Liver (tissue), 9 donors: ENCODE data around the gene TINAGL1. TPM values are rescaled to one million over a fixed set of nuclear protein-coding genes. Genes with fewer than 3 reads are reported as not detected.

Experiments
- DNase-seq: peaks from one replicate; pipeline ENCODE4 v3.0.0-alpha.2; 2017; ENCODE audit warnings: low spot score
- H3K27ac ChIP-seq, 2 donors: one replicate each; pipeline ENCODE4 v1.7.0; 2013; ENCODE audit warnings: inconsistent platforms in 2 of 2, low read length in 2 of 2, control low read depth in 1 of 2, low read depth in 1 of 2, mild to moderate bottlenecking in 1 of 2
- H3K27me3 ChIP-seq, 4 donors: one replicate each; pipeline versions ENCODE4 v1.6.1 to v1.7.0; 2013; ENCODE audit warnings: low read length in 3 of 4, inconsistent platforms in 1 of 4, mild to moderate bottlenecking in 1 of 4, moderate library complexity in 1 of 4; ENCODE audit not compliant: control insufficient read depth in 4 of 4, insufficient read depth in 4 of 4
- H3K36me3 ChIP-seq, 4 donors: one replicate each; pipeline versions ENCODE4 v1.6.1 to v1.7.0; 2013; ENCODE audit warnings: low read length in 3 of 4, mild to moderate bottlenecking in 3 of 4, low read depth in 1 of 4, moderate library complexity in 1 of 4; ENCODE audit not compliant: control insufficient read depth in 4 of 4, insufficient read depth in 3 of 4
- H3K4me1 ChIP-seq, 4 donors: one replicate each; pipeline versions ENCODE4 v1.6.1 to v1.7.0; 2013; ENCODE audit warnings: low read length in 3 of 4, mild to moderate bottlenecking in 3 of 4, moderate library complexity in 1 of 4; ENCODE audit not compliant: control insufficient read depth in 4 of 4, insufficient read depth in 4 of 4
- H3K4me3 ChIP-seq, 3 donors: one replicate each; pipeline versions ENCODE4 v1.6.1 to v1.7.0; 2013; ENCODE audit warnings: low read length in 3 of 3, control low read depth in 1 of 3, low read depth in 1 of 3, mild to moderate bottlenecking in 1 of 3
- H3K9ac ChIP-seq, 2 donors: one replicate each; pipeline ENCODE4 v1.7.0; 2013; ENCODE audit warnings: low read length in 2 of 2, mild to moderate bottlenecking in 2 of 2, moderate library complexity in 2 of 2, control low read depth in 1 of 2, low read depth in 1 of 2
- H3K9me3 ChIP-seq, 4 donors: one replicate each; pipeline versions ENCODE4 v1.6.1 to v1.7.0; 2013; ENCODE audit warnings: low read length in 3 of 4; ENCODE audit not compliant: control insufficient read depth in 4 of 4
- ATF3 ChIP-seq: IDR thresholded peaks from 2 replicates; pipeline ENCODE4 v1.6.1; 2016; ENCODE audit warnings: antibody characterized with exemption
- EGR1 ChIP-seq, 2 donors: IDR thresholded peaks; 2 replicates each; pipeline ENCODE4 v1.6.1; 2016 to 2018; ENCODE audit warnings: antibody characterized with exemption in 2 of 2, low read depth in 2 of 2
- FOXA1 ChIP-seq: IDR thresholded peaks from 2 replicates; pipeline ENCODE4 v1.6.1; 2016; ENCODE audit warnings: antibody characterized with exemption
- FOXA2 ChIP-seq: IDR thresholded peaks from 2 replicates; pipeline ENCODE4 v1.6.1; 2016; ENCODE audit warnings: antibody characterized with exemption
- HNF4A ChIP-seq, 2 donors: conservative IDR thresholded peaks; 2 replicates each; pipeline ENCODE4 v1.6.1; 2016; ENCODE audit warnings: antibody characterized with exemption in 2 of 2, mild to moderate bottlenecking in 2 of 2
- HNF4G ChIP-seq: IDR thresholded peaks from 2 replicates; pipeline ENCODE4 v1.6.1; 2016; ENCODE audit warnings: antibody characterized with exemption
- JUND ChIP-seq, 2 donors: IDR thresholded peaks; 2 replicates each; pipeline ENCODE4 v1.6.1; 2016; ENCODE audit warnings: antibody characterized with exemption in 2 of 2
- NR2F2 ChIP-seq: IDR thresholded peaks from 2 replicates; pipeline ENCODE4 v1.6.1; 2016; ENCODE audit warnings: antibody characterized with exemption
- RAD21 ChIP-seq, 2 donors: IDR thresholded peaks; 2 replicates each; pipeline ENCODE4 v1.6.1; 2016; ENCODE audit warnings: antibody characterized with exemption in 2 of 2, mild to moderate bottlenecking in 2 of 2
- RXRA ChIP-seq, 2 donors: IDR thresholded peaks; 2 replicates each; pipeline ENCODE4 v1.6.1; 2017 to 2018; ENCODE audit warnings: antibody characterized with exemption in 2 of 2, mild to moderate bottlenecking in 1 of 2
- SP1 ChIP-seq: IDR thresholded peaks from 2 replicates; pipeline ENCODE4 v1.6.1; 2018; ENCODE audit warnings: antibody characterized with exemption, mild to moderate bottlenecking
- TAF1 ChIP-seq: conservative IDR thresholded peaks from 2 replicates; pipeline ENCODE4 v1.6.1; 2016; ENCODE audit warnings: antibody characterized with exemption, mild to moderate bottlenecking
- YY1 ChIP-seq: IDR thresholded peaks from 2 replicates; pipeline ENCODE4 v1.6.1; 2016; ENCODE audit warnings: antibody characterized with exemption, mild to moderate bottlenecking
- ZBTB33 ChIP-seq: IDR thresholded peaks from 2 replicates; pipeline ENCODE4 v1.6.1; 2016; ENCODE audit warnings: antibody characterized with exemption
- WGBS: extraction: QIAGEN DNeasy Blood & Tissue Kit; methylation state at CpG from one replicate; pipeline ENCODE4 v1.1.7; 2013; 5-methylcytosine and 5-hydroxymethylcytosine counted together
- polyA plus RNA-seq, 2 donors: library from polyadenylated mRNA; stranded (reverse) in 1 of 2; unstranded in 1 of 2; fragments of 200-250 nt in 1 of 2; fragments of >200 nt in 1 of 2; fragmentation: Nextera tagmentation in 1 of 2; extraction: Ambion mirVana in 1 of 2; gene quantifications; one replicate each; pipeline versions ENCODE4 v1.2.1 to v1.2.3, GENCODE V29; 2013 to 2015
- total RNA-seq, 2 donors: library from RNA; depleted of rRNA; stranded (reverse); fragments of >200 nt; gene quantifications; one replicate each; pipeline ENCODE4 v1.2.3, GENCODE V29; 2014
- TF ChIP-seq, protein P1 (sequence below): IDR thresholded peaks from 2 replicates; pipeline ENCODE4 v1.6.1; 2016; ENCODE audit warnings: antibody characterized with exemption
- TF ChIP-seq, protein P2 (sequence below): fragments of 150-350 bp; IDR thresholded peaks from 2 replicates; pipeline ENCODE4 v1.5.1; 2017; ENCODE audit warnings: improper control_type of control experiment, low read depth, low read length; ENCODE audit not compliant: missing input control
- TF ChIP-seq, protein P3 (sequence below): IDR thresholded peaks from 2 replicates; pipeline ENCODE4 v1.6.1; 2016; ENCODE audit warnings: antibody characterized with exemption, mild to moderate bottlenecking
- donor health status: healthy.
- donor health status: healthy.
- donor health status: healthy.
- donor health status: healthy.
- donor health status: healthy.

Gene TINAGL1
- total and polyA plus RNA-seq, 4 donors, result 8.7 to 52.9 (median 25.6) TPM

DNA sequence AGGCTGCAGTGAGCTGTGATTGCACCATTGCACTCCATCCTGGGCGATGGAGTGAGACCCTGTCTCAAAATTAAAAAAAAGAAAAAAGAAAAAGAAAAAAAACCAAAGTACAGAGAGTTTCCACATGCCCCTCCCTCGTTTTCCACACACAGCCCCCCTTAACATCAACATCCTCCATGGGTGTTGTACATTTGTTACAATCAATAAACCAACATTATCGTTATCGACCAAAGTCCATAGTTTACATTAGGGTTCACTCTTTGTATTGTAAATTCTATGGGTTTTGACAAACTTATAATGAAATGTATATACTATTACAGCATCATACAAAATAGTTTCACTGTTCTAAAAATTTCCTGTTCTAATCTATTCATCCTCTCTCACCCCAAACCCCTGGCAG lies 15.9 kb upstream of the TINAGL1 start:
- H3K4me3 ChIP-seq, result no peak overlapping the region
- peaks cover 0 to 2% (median 0%) of the 10 kb centered on the region in 4 donors for H3K9me3 ChIP-seq
- TF ChIP-seq JUND (IDR thresholded peaks at IDR 0.05), result no peak
- TF ChIP-seq HNF4A (conservative IDR thresholded peaks at IDR 0.05), result no peak
- TF ChIP-seq FOXA2, result no peak
- no peak for TF ChIP-seq YY1
- no peak for TF ChIP-seq HNF4G
- no peak for TF ChIP-seq EGR1 (IDR thresholded peaks at IDR 0.05; ENCODE audit: low read depth in 2 of 2)
- TF ChIP-seq TAF1, result no peak
- TF ChIP-seq, protein P1, sequence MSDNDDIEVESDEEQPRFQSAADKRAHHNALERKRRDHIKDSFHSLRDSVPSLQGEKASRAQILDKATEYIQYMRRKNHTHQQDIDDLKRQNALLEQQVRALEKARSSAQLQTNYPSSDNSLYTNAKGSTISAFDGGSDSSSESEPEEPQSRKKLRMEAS, result no peak
- no peak for TF ChIP-seq RXRA (IDR thresholded peaks at IDR 0.05)
- no peak for TF ChIP-seq ZBTB33
- TF ChIP-seq, protein P2, sequence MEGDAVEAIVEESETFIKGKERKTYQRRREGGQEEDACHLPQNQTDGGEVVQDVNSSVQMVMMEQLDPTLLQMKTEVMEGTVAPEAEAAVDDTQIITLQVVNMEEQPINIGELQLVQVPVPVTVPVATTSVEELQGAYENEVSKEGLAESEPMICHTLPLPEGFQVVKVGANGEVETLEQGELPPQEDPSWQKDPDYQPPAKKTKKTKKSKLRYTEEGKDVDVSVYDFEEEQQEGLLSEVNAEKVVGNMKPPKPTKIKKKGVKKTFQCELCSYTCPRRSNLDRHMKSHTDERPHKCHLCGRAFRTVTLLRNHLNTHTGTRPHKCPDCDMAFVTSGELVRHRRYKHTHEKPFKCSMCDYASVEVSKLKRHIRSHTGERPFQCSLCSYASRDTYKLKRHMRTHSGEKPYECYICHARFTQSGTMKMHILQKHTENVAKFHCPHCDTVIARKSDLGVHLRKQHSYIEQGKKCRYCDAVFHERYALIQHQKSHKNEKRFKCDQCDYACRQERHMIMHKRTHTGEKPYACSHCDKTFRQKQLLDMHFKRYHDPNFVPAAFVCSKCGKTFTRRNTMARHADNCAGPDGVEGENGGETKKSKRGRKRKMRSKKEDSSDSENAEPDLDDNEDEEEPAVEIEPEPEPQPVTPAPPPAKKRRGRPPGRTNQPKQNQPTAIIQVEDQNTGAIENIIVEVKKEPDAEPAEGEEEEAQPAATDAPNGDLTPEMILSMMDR, result no peak
- no peak for TF ChIP-seq ATF3
- TF ChIP-seq, protein P3, sequence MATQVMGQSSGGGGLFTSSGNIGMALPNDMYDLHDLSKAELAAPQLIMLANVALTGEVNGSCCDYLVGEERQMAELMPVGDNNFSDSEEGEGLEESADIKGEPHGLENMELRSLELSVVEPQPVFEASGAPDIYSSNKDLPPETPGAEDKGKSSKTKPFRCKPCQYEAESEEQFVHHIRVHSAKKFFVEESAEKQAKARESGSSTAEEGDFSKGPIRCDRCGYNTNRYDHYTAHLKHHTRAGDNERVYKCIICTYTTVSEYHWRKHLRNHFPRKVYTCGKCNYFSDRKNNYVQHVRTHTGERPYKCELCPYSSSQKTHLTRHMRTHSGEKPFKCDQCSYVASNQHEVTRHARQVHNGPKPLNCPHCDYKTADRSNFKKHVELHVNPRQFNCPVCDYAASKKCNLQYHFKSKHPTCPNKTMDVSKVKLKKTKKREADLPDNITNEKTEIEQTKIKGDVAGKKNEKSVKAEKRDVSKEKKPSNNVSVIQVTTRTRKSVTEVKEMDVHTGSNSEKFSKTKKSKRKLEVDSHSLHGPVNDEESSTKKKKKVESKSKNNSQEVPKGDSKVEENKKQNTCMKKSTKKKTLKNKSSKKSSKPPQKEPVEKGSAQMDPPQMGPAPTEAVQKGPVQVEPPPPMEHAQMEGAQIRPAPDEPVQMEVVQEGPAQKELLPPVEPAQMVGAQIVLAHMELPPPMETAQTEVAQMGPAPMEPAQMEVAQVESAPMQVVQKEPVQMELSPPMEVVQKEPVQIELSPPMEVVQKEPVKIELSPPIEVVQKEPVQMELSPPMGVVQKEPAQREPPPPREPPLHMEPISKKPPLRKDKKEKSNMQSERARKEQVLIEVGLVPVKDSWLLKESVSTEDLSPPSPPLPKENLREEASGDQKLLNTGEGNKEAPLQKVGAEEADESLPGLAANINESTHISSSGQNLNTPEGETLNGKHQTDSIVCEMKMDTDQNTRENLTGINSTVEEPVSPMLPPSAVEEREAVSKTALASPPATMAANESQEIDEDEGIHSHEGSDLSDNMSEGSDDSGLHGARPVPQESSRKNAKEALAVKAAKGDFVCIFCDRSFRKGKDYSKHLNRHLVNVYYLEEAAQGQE, result no peak
- TF ChIP-seq NR2F2, result no peak
- WGBS, result 67% methylated on average over 4 of the region's 4 CpGs
- H3K9ac ChIP-seq, result no peak overlapping the region
- DNase-seq, result no peak
- no peak overlapping the region for H3K27ac ChIP-seq
- H3K4me1 ChIP-seq, result peaks cover 0 to 1% (median 0%) of the 10 kb centered on the region in 4 donors
- no peaks in the 10 kb centered on the region for H3K27me3 ChIP-seq
- no peaks in the 10 kb centered on the region for H3K36me3 ChIP-seq

- H3K36me3 ChIP-seq, result no peaks in the 10 kb centered on the region
- no peak overlapping the region for H3K4me3 ChIP-seq
- peaks cover 0 to 1% (median 0%) of the 10 kb centered on the region in 4 donors for H3K4me1 ChIP-seq
- WGBS, result 47% methylated on average over 3 of the region's 3 CpGs
- no peaks in the 10 kb centered on the region for H3K27me3 ChIP-seq
- DNase-seq, result no peak
- H3K27ac ChIP-seq, result no peak overlapping the region
- H3K9me3 ChIP-seq, result peaks cover 0 to 2% (median 0%) of the 10 kb centered on the region in 4 donors
- H3K9ac ChIP-seq, result no peak overlapping the region
- TF ChIP-seq HNF4G (no peak), FOXA1 (no peak), ZBTB33 (no peak), RXRA (IDR thresholded peaks at IDR 0.05) (no peak), SP1 (no peak), TAF1 (no peak), HNF4A (conservative IDR thresholded peaks at IDR 0.05) (no peak), FOXA2 (no peak), NR2F2 (no peak), EGR1 (IDR thresholded peaks at IDR 0.05; ENCODE audit: low read depth in 2 of 2) (no peak), YY1 (no peak), RAD21 (IDR thresholded peaks at IDR 0.05) (no peak), JUND (IDR thresholded peaks at IDR 0.05) (no peak)
- TF ChIP-seq, protein P3, result no peak
These were observed 13.5 kb upstream of the TINAGL1 start for GRCh38 chr1:31562707-31563360.
